H1 (cell line): ENCODE results near the gene RAB3B. TPM values are rescaled to one million over a fixed set of nuclear protein-coding genes. Genes with fewer than 3 reads are reported as not detected.

ENCODE experiments used
- CTCF ChIA-PET: fragments of 300-600 bp; sonication (Branson Sonifier 250); formaldehyde crosslinking; loops from one replicate; lab custom pipeline; 2021; ENCODE audit not compliant: partially characterized antibody; lab: Charles Lee
- POLR2A ChIA-PET: fragments of 300-600 bp; sonication (Branson Sonifier 250); formaldehyde crosslinking; loops from one replicate; lab custom pipeline; 2021; ENCODE audit warnings: inconsistent platforms; ENCODE audit not compliant: partially characterized antibody; lab: Charles Lee
- DNase-seq, 2 experiments: peaks; one replicate each; pipeline versions ENCODE4 v3.0.0 to v3.0.0-alpha.2; 2010 to 2022; ENCODE audit warnings: low spot score in 2 of 2, low read depth in 1 of 2, mixed read lengths in 1 of 2
- FAIRE-seq: peaks from 2 replicates; lab custom pipeline; 2011; peaks lifted over from hg19 to GRCh38; lab: Jason Lieb, UNC
- H2AFZ ChIP-seq: 2 replicates; pipeline ENCODE4 v1.8.1; 2012; ENCODE audit warnings: low read length, inconsistent platforms
- H2AK5ac ChIP-seq: 2 replicates; pipeline ENCODE4 v1.6.1; 2013; ENCODE audit warnings: low read depth, low read length
- H2BK120ac ChIP-seq: replicated peaks from 2 replicates; pipeline ENCODE3; 2013; ENCODE audit warnings: low read depth, low read length, inconsistent platforms
- H2BK12ac ChIP-seq: 2 replicates; pipeline ENCODE4 v1.6.1; 2013; ENCODE audit warnings: low read depth, low read length
- H2BK15ac ChIP-seq: 2 replicates; pipeline ENCODE4 v1.6.1; 2013; ENCODE audit warnings: low read length
- H2BK20ac ChIP-seq: 2 replicates; pipeline ENCODE4 v1.6.1; 2013; ENCODE audit warnings: low read length
- H2BK5ac ChIP-seq: 2 replicates; pipeline ENCODE4 v1.6.1; 2013; ENCODE audit warnings: low read depth, low read length
- H3K14ac ChIP-seq: 2 replicates; pipeline ENCODE4 v1.6.1; 2013; ENCODE audit warnings: inconsistent platforms; ENCODE audit not compliant: insufficient read length
- H3K18ac ChIP-seq: 2 replicates; pipeline ENCODE4 v1.6.1; 2013; ENCODE audit warnings: low read length; ENCODE audit errors: extremely low read depth
- H3K23ac ChIP-seq: 2 replicates; pipeline ENCODE4 v1.6.1; 2013; ENCODE audit warnings: inconsistent platforms; ENCODE audit not compliant: insufficient read length
- H3K23me2 ChIP-seq: 2 replicates; pipeline ENCODE4 v1.6.1; 2013; ENCODE audit warnings: low read depth, low read length
- H3K27ac ChIP-seq: 2 replicates; pipeline ENCODE4 v1.6.1; 2011; ENCODE audit warnings: low read depth, low read length, inconsistent platforms
- H3K27me3 ChIP-seq, 4 experiments: replicated peaks in 1 of 4; 1 replicate in 1 of 4; 2 replicates in 3 of 4; pipeline versions ENCODE4 v1.6.1 to v1.8.1; 2011 to 2013; ENCODE audit warnings: low read length in 3 of 4, mild to moderate bottlenecking in 3 of 4, inconsistent platforms in 2 of 4, mixed read lengths in 2 of 4, moderate library complexity in 1 of 4; ENCODE audit not compliant: control insufficient read depth in 3 of 4, insufficient read depth in 3 of 4; ENCODE audit errors: extremely low read depth in 1 of 4
- H3K36me3 ChIP-seq, 4 experiments: 2 replicates each; pipeline versions ENCODE4 v1.6.1 to v1.8.1; 2011 to 2013; ENCODE audit warnings: mild to moderate bottlenecking in 4 of 4, low read length in 3 of 4, moderate library complexity in 2 of 4, control low read depth in 1 of 4, inconsistent platforms in 1 of 4; ENCODE audit not compliant: insufficient read depth in 4 of 4, control insufficient read depth in 2 of 4
- H3K4ac ChIP-seq: replicated peaks from 2 replicates; pipeline ENCODE3; 2013; ENCODE audit warnings: low read length, low read depth, mixed read lengths, inconsistent platforms; ENCODE audit not compliant: insufficient read length
- H3K4me1 ChIP-seq, 4 experiments: replicated peaks in 1 of 4; 1 replicate in 1 of 4; 2 replicates in 3 of 4; pipeline versions ENCODE4 v1.6.1 to v1.8.1; 2011 to 2013; ENCODE audit warnings: low read length in 3 of 4, inconsistent platforms in 2 of 4, mixed read lengths in 1 of 4; ENCODE audit not compliant: insufficient read depth in 4 of 4, control insufficient read depth in 3 of 4
- H3K4me2 ChIP-seq, 2 experiments: 2 replicates each; pipeline versions ENCODE4 v1.6.1 to v1.8.1; 2011 to 2013; ENCODE audit warnings: low read depth in 2 of 2, low read length in 2 of 2, control low read depth in 1 of 2, inconsistent platforms in 1 of 2, mild to moderate bottlenecking in 1 of 2; ENCODE audit not compliant: insufficient read depth in 1 of 2
- H3K4me3 ChIP-seq, 4 experiments: fragments of 200-600, 300-600 bp in 1 of 4; sonication (generic), shearing (Covaris generic), sonication (Bioruptor Twin) in 1 of 4; 2 replicates each; pipeline versions ENCODE4 v1.5.1 to v1.8.1; 2011 to 2016; ENCODE audit warnings: low read length in 4 of 4, low read depth in 3 of 4, control low read depth in 2 of 4, inconsistent platforms in 2 of 4, mild to moderate bottlenecking in 2 of 4, mixed read lengths in 1 of 4, moderate library complexity in 1 of 4; ENCODE audit not compliant: insufficient read depth in 2 of 4; ENCODE audit errors: extremely low read depth in 1 of 4
- H3K56ac ChIP-seq: replicated peaks from 2 replicates; pipeline ENCODE3; 2013; ENCODE audit warnings: low read depth, mild to moderate bottlenecking, mixed read lengths, low read length, inconsistent platforms; ENCODE audit not compliant: insufficient read length
- H3K79me1 ChIP-seq: 2 replicates; pipeline ENCODE4 v1.6.1; 2013; ENCODE audit warnings: low read depth, low read length, control low read depth
- H3K79me2 ChIP-seq, 2 experiments: 2 replicates each; pipeline versions ENCODE4 v1.6.1 to v1.8.1; 2012 to 2013; ENCODE audit warnings: low read length in 2 of 2, mild to moderate bottlenecking in 2 of 2, inconsistent platforms in 1 of 2; ENCODE audit not compliant: insufficient read depth in 2 of 2, control insufficient read depth in 1 of 2
- H3K9ac ChIP-seq, 4 experiments: replicated peaks in 1 of 4; 1 replicate in 1 of 4; 2 replicates in 3 of 4; pipeline versions ENCODE4 v1.6.1 to v1.8.1; 2011 to 2013; ENCODE audit warnings: low read depth in 3 of 4, low read length in 3 of 4, control low read depth in 2 of 4, mild to moderate bottlenecking in 2 of 4, moderate library complexity in 2 of 4, inconsistent platforms in 1 of 4; ENCODE audit errors: extremely low read depth in 1 of 4
- H3K9me3 ChIP-seq, 2 experiments: 2 replicates each; pipeline versions ENCODE4 v1.6.1 to v1.8.1; 2012 to 2013; ENCODE audit warnings: mild to moderate bottlenecking in 2 of 2, moderate library complexity in 2 of 2, control low read depth in 1 of 2, inconsistent platforms in 1 of 2, low read depth in 1 of 2, low read length in 1 of 2, mixed read lengths in 1 of 2; ENCODE audit not compliant: insufficient read depth in 2 of 2
- H4K20me1 ChIP-seq, 2 experiments: replicated peaks in 1 of 2; 2 replicates each; pipeline versions ENCODE3 to v1.8.1; 2011 to 2013; ENCODE audit warnings: inconsistent platforms in 2 of 2, low read length in 2 of 2, mild to moderate bottlenecking in 1 of 2; ENCODE audit not compliant: insufficient read depth in 2 of 2, control insufficient read depth in 1 of 2
- H4K5ac ChIP-seq: 2 replicates; pipeline ENCODE4 v1.6.1; 2013; ENCODE audit warnings: low read length, low read depth, mixed read lengths, inconsistent platforms; ENCODE audit not compliant: insufficient read length
- H4K8ac ChIP-seq: 2 replicates; pipeline ENCODE4 v1.8.0; 2013; ENCODE audit warnings: mild to moderate bottlenecking, moderate library complexity, low read length, inconsistent platforms; ENCODE audit not compliant: insufficient read depth; ENCODE audit errors: extremely low read depth
- H4K91ac ChIP-seq: replicated peaks from 2 replicates; pipeline ENCODE3; 2013; ENCODE audit warnings: low read length, mixed read lengths, inconsistent platforms; ENCODE audit not compliant: insufficient read length
- CHD1 ChIP-seq: IDR thresholded peaks from 2 replicates; pipeline ENCODE4 v1.6.1; 2012; ENCODE audit warnings: low read depth, low read length, improper control_type of control experiment
- CHD2 ChIP-seq: IDR thresholded peaks from 2 replicates; pipeline ENCODE4 v1.6.1; 2012; ENCODE audit warnings: low read length, improper control_type of control experiment
- EGR1 ChIP-seq: IDR thresholded peaks from 2 replicates; pipeline ENCODE4 v1.6.1; 2011; ENCODE audit warnings: low read depth, low read length, borderline replicate concordance
- KDM1A ChIP-seq: fragments of 200-600, 300-600 bp; sonication (generic); IDR thresholded peaks from 2 replicates; pipeline ENCODE4 v1.7.1; 2016; ENCODE audit warnings: mild to moderate bottlenecking, low read length, borderline replicate concordance
- NANOG ChIP-seq: IDR thresholded peaks from 2 replicates; pipeline ENCODE4 v1.6.1; 2011; ENCODE audit warnings: low read length, low read depth, mild to moderate bottlenecking, inconsistent platforms; ENCODE audit not compliant: insufficient read depth, poor library complexity, severe bottlenecking
- POLR2A ChIP-seq, 2 experiments: IDR thresholded peaks; 1 replicate in 1 of 2; 2 replicates in 1 of 2; pipeline ENCODE4 v1.6.1; 2011; ENCODE audit warnings: low read depth in 2 of 2, low read length in 2 of 2, mild to moderate bottlenecking in 2 of 2; ENCODE audit errors: control extremely low read depth in 1 of 2
- SRF ChIP-seq: IDR thresholded peaks from 2 replicates; pipeline ENCODE4 v1.6.1; 2011; ENCODE audit warnings: mild to moderate bottlenecking, low read depth, low read length, moderate library complexity
- WGBS, 2 experiments: shearing (Covaris generic) in 1 of 2; methylation state at CpG; one replicate each; pipeline versions ENCODE4 v1.1.6 to v1.1.7; 2013 to 2015; ENCODE audit warnings: low lambda C conversion rate in 2 of 2, mixed read lengths in 2 of 2, inconsistent platforms in 1 of 2, low coverage in 1 of 2, missing lambda C conversion rate in 1 of 2; ENCODE audit not compliant: insufficient replicate concordance in 2 of 2, insufficient coverage in 1 of 2, insufficient read length in 1 of 2; ENCODE audit errors: extremely low coverage in 1 of 2, missing lambda C conversion rate in 1 of 2; 5-methylcytosine and 5-hydroxymethylcytosine counted together
- polyA plus RNA-seq, 7 experiments: library from polyadenylated mRNA; depleted of rRNA in 3 of 7; stranded (reverse) in 5 of 7; unstranded in 2 of 7; fragments of >200 nt in 5 of 7; fragments of 200-250 nt in 2 of 7; gene quantifications; 1 replicate in 5 of 7; 2 replicates in 1 of 7; 4 replicates in 1 of 7; pipeline versions ENCODE4 v1.2.1 to v1.2.3, GENCODE V29; 2011 to 2013; ENCODE audit warnings: missing spikeins in 2 of 7, mixed read lengths in 2 of 7
- total RNA-seq: library from RNA; stranded (reverse); fragmentation: NEBNext Ultra II Directional; extraction: Animal tissue kit (Norgen Biotek cat#: 25700); gene quantifications from 2 replicates; pipeline ENCODE4 v1.2.1, GENCODE V29; 2021
- TF ChIP-seq, protein P1 (sequence below): IDR thresholded peaks from 2 replicates; pipeline ENCODE4 v1.6.1; 2011; ENCODE audit warnings: low read length, improper control_type of control experiment

Gene RAB3B
- total and polyA plus RNA-seq, 2 of the 8 experiments (the other 6 are each of a cell fraction or from before 2014, with no cell fraction given): 12.5 to 36.8 TPM

GRCh38 chr1:51981555-51981954 lies 8.9 kb downstream of the RAB3B start:
- Histone ChIP-seq H4K91ac (no peak overlapping the region), H3K4me1 (peaks cover 0 to under 1% (median 0%) of the 10 kb centered on the region in 4 experiments; a peak in 1 of 7 replicates), H2BK15ac (no peak overlapping the region), H3K27ac (no peak overlapping the region), H3K4ac (no peak overlapping the region), H3K79me1 (peaks cover 2% of the 10 kb centered on the region; the same call in 1 of the 2 replicates), H2BK120ac (no peak overlapping the region), H4K5ac (no peak overlapping the region), H2AK5ac (no peak overlapping the region), H3K14ac (no peak overlapping the region), H3K23ac (no peak overlapping the region), H2BK5ac (no peak overlapping the region), H4K8ac (no peak overlapping the region), H3K36me3 (peaks cover 2 to 30% (median 7%) of the 10 kb centered on the region in 4 experiments; a peak in 5 of 8 replicates), H3K4me2 (no peak overlapping the region), H3K23me2 (no peaks in the 10 kb centered on the region), H3K79me2 (peaks cover 0 to 5% of the 10 kb centered on the region in 2 experiments; a peak in 1 of 4 replicates), H3K27me3 (no peaks in the 10 kb centered on the region), H4K20me1 (no peaks in the 10 kb centered on the region), H3K56ac (no peak overlapping the region), H3K9me3 (no peaks in the 10 kb centered on the region), H2BK20ac (no peak overlapping the region), H2AFZ (no peak overlapping the region), H3K4me3 (no peak overlapping the region), H3K18ac (no peak overlapping the region), H3K9ac (no peak overlapping the region), H2BK12ac (no peak overlapping the region)
- FAIRE-seq: no peak
- 100% methylated on average over 1 of the region's 1 CpG; no CpG with 5 or more reads in 1 of the 2 experiments for WGBS, 2 experiments
- no peak for TF ChIP-seq KDM1A
- no peak for TF ChIP-seq CHD1
- no peak for TF ChIP-seq NANOG
- no peak for TF ChIP-seq POLR2A (IDR thresholded peaks at IDR 0.05; ENCODE audit: control extremely low read depth in 1 of 2, low read depth in 2 of 2, low read length in 2 of 2)
- TF ChIP-seq CHD2: no peak
- TF ChIP-seq, protein P1, sequence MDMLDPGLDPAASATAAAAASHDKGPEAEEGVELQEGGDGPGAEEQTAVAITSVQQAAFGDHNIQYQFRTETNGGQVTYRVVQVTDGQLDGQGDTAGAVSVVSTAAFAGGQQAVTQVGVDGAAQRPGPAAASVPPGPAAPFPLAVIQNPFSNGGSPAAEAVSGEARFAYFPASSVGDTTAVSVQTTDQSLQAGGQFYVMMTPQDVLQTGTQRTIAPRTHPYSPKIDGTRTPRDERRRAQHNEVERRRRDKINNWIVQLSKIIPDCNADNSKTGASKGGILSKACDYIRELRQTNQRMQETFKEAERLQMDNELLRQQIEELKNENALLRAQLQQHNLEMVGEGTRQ: no peak
- no peak for TF ChIP-seq SRF
- no peak for TF ChIP-seq EGR1
- no peak for DNase-seq
- POLR2A ChIA-PET: interaction anchor here (1.9 kb wide), 1 partner anchor 10 kb away, joined by 8 read pairs; no protein-coding TSS in a partner anchor
- CTCF ChIA-PET: interaction anchor here (1.1 to 2.0 kb wide), 3 partner anchors 15 to 84 kb away, joined by 4 to 6 read pairs (median 5); no protein-coding TSS in a partner anchor
